Nephron progenitor cell (in vitro differentiated cells): ENCODE results near the gene FAM227B.

Experiments used
- DNase-seq: peaks from one replicate; pipeline ENCODE4 v3.0.0; 2021
- H3K27ac Mint-ChIP-seq: 2 replicates; pipeline ENCODE4 v1.8.0; 2021; ENCODE audit warnings: mild to moderate bottlenecking, moderate library complexity, mixed read lengths
- H3K27me3 Mint-ChIP-seq: 2 replicates; pipeline ENCODE4 v1.8.0; 2021; ENCODE audit warnings: mild to moderate bottlenecking, low read depth, mixed read lengths; ENCODE audit not compliant: poor library complexity
- H3K36me3 Mint-ChIP-seq: 2 replicates; pipeline ENCODE4 v1.8.0; 2021; ENCODE audit warnings: low read depth, mixed read lengths
- H3K4me1 Mint-ChIP-seq: 2 replicates; pipeline ENCODE4 v1.8.0; 2021; ENCODE audit warnings: mixed read lengths
- H3K4me3 Mint-ChIP-seq: 2 replicates; pipeline ENCODE4 v1.8.0; 2021; ENCODE audit warnings: mild to moderate bottlenecking, moderate library complexity, mixed read lengths
- H3K9me3 Mint-ChIP-seq: 2 replicates; pipeline ENCODE4 v1.8.0; 2021; ENCODE audit warnings: mild to moderate bottlenecking, moderate library complexity, mixed read lengths
- TF ChIP-seq, protein P1 (sequence below): fragments of 200-600 bp; sonication (generic); IDR thresholded peaks from 2 replicates; pipeline ENCODE4 v1.5.0; 2021; ENCODE audit warnings: antibody characterized with exemption

The FAM227B gene

DNA sequence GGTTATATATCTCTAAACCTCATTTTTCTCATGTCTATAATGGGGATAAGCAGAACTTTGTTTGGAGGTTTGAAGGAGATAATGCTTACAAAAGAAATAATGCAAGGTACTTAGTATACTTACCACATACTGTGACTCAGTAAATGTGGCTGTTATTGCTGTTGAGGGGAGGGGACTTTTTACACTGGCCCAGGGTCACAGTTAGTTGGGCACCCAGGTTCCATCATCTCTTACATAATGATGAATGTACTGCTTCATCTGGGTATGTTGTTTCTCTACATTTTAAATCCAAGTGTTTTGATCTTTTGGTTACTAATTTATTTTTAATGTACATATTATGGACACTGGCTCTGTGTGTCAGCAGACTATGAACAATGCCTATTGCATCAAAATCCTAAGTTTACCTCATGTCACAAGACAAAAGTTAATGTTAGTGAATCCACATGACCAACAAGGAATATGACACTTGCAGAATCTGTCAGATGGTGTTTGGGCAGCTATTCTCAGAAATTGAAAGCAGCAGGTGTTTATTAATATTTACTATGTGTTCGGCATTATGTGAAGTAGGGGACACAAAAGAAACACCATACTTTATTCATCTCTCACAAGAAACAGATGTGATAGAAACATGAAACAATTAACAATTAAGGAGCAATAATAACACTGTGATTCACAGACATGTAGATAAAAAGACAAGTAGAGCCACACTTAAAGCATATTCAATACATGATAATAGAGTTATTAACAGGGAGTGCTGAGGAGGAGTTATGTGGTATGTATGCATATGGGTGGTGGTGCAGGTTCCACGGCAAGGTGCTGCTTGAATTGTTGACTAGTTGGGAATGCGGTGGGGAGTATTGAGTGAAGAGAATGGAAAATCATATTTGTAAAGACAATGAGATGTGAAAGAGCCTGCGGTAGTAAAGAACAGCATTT, 340.8 kb downstream of the FAM227B start:
- Mint-ChIP-seq H3K27me3 (no peaks in the 10 kb centered on the region), H3K27ac (no peak overlapping the region), H3K4me3 (no peak overlapping the region), H3K4me1 (no peaks in the 10 kb centered on the region), H3K36me3 (peaks cover 30% of the 10 kb centered on the region), H3K9me3 (no peaks in the 10 kb centered on the region)
- TF ChIP-seq, protein P1, sequence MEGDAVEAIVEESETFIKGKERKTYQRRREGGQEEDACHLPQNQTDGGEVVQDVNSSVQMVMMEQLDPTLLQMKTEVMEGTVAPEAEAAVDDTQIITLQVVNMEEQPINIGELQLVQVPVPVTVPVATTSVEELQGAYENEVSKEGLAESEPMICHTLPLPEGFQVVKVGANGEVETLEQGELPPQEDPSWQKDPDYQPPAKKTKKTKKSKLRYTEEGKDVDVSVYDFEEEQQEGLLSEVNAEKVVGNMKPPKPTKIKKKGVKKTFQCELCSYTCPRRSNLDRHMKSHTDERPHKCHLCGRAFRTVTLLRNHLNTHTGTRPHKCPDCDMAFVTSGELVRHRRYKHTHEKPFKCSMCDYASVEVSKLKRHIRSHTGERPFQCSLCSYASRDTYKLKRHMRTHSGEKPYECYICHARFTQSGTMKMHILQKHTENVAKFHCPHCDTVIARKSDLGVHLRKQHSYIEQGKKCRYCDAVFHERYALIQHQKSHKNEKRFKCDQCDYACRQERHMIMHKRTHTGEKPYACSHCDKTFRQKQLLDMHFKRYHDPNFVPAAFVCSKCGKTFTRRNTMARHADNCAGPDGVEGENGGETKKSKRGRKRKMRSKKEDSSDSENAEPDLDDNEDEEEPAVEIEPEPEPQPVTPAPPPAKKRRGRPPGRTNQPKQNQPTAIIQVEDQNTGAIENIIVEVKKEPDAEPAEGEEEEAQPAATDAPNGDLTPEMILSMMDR = no peak
- no peak for DNase-seq

DNA sequence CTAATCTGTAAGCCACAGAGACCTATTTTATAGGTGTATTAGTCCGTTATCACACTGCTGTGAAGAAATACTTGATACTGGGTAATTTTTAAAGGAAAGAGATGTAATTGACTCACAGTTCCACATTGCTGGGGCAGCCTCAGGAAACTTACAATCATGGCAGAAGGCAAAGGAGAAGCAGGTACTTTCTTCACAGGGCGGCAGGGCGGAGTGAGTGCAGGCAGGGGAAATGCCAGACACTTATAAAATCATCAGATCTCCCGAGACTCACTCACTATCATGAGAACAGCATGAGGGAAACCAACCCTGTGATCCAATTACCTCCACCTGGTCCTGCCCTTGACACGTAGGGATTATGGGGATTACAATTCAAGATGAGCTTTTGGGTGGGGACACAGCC, 341.9 kb downstream of the FAM227B start:
- TF ChIP-seq, protein P1 = no peak
- no peak overlapping the region for H3K4me3 Mint-ChIP-seq
- H3K4me1 Mint-ChIP-seq = no peaks in the 10 kb centered on the region
- H3K36me3 Mint-ChIP-seq = peaks cover 22% of the 10 kb centered on the region
- no peaks in the 10 kb centered on the region for H3K9me3 Mint-ChIP-seq
- no peak overlapping the region for H3K27ac Mint-ChIP-seq
- no peaks in the 10 kb centered on the region for H3K27me3 Mint-ChIP-seq
- no peak for DNase-seq
